ENCODE measurements around the gene EXOC6. TPM values are rescaled to one million over a fixed set of nuclear protein-coding genes. Genes with fewer than 3 reads are reported as not detected.
A peak's percentile ranks its signal among the peaks of the same experiment; 100 is the strongest.

Gene EXOC6
- total and polyA plus RNA-seq, 11 donors: 5.8 to 12.3 (median 9.9) TPM

DNA sequence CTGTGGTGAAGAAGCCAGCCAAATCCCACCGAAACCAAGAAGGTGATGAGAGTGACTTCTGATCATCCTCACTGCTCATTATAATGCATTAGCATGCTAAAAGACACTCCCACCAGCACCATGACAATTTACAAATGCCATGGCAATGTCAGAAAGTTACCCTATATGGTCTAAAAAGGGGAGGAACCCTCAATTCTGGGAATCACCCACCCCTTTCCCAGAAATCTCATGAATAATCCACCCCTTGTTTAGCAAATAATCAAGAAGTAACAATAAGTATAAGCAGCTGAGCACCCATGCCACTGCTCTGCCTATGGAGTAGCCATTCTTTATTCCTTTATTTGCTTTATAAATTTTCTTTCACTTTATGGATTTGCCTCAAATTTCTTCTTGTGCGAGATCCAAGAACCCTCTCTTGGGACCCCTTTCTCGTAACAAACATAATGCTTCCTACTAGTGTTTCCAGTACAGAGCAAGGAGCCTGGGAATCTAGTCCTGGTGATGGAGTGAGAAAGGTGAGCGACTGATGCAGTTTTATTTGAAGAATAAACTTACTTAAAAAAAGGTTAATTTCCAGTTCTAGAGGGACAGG is 18.4 kb upstream of the EXOC6 start:
- no peaks in the 10 kb centered on the region for H3K9me3 ChIP-seq
- H3K4me3 ChIP-seq: no peak overlapping the region
- 64 to 76% (median 74%) methylated on average over 4 of the region's 4 CpGs for WGBS, 4 donors
- H3K27me3 ChIP-seq: no peaks in the 10 kb centered on the region
- DNase-seq: no peak
- peak overlapping the region in 1 of 12 donors; percentile 78 for H3K27ac ChIP-seq
- intact Hi-C loops (cut with DNase I): loop anchor here in 1 of 10 donors (10.0 kb wide), 1 partner anchor 45 kb away; no protein-coding TSS in a partner anchor
- ATAC-seq: no peak
- H3K36me3 ChIP-seq: no peaks in the 10 kb centered on the region
- peaks cover 0 to 53% (median 6%) of the 10 kb centered on the region in 12 donors for H3K4me1 ChIP-seq
- TF ChIP-seq, protein P1, sequence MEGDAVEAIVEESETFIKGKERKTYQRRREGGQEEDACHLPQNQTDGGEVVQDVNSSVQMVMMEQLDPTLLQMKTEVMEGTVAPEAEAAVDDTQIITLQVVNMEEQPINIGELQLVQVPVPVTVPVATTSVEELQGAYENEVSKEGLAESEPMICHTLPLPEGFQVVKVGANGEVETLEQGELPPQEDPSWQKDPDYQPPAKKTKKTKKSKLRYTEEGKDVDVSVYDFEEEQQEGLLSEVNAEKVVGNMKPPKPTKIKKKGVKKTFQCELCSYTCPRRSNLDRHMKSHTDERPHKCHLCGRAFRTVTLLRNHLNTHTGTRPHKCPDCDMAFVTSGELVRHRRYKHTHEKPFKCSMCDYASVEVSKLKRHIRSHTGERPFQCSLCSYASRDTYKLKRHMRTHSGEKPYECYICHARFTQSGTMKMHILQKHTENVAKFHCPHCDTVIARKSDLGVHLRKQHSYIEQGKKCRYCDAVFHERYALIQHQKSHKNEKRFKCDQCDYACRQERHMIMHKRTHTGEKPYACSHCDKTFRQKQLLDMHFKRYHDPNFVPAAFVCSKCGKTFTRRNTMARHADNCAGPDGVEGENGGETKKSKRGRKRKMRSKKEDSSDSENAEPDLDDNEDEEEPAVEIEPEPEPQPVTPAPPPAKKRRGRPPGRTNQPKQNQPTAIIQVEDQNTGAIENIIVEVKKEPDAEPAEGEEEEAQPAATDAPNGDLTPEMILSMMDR (IDR thresholded peaks at IDR 0.05): no peak
- no peak for TF ChIP-seq POLR2A (IDR thresholded peaks at IDR 0.05)

DNA sequence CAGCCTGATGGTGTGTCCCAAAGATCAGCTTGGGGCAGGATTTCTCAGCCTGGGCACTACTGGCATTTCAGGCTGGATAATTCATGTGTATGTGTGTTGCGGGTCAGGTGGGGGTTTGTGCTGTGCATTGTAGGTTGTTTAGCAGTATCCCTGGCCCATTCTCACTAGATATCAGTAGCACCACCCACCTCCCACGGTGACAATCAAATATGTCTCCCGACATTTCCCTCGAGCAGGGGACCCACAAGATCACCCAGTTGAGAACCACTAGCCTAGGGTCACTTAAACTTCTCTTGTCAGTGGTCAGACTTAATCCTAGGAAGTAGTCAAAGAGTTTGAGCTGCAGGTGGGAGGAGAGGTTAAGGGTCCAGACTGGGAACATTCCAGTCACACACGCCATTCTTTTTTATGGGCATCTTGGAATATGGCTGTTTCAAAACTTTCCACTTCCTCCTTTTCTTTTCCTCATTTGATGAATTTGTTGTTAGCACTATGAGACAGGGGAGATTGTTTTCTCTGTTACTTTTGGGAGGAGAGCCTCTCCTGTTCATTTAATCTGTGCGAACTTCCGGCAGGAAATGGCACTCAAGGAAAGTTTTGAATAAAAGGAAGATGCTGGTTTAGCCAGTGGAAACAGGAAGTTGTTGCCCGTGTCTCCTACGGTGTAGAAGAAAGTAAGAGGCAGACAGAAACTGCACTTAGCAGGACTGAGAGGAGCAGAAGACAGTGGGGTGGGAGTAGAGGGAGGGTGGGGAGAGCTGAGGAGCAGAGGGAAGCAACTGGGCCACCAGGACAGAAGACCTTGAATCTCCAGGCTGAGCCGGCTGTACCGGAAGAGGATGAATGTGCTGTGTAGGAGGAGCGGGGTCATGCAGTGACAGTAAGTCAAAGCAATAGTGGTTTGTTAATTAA is 17.6 kb upstream of the EXOC6 start:
- peak in 2 of 4 donors; percentile 61 to 70 for ATAC-seq
- TF ChIP-seq POLR2A (IDR thresholded peaks at IDR 0.05): no peak
- TF ChIP-seq, protein P1 (IDR thresholded peaks at IDR 0.05): no peak
- Histone ChIP-seq H3K27ac (peak overlapping the region in 7 of 12 donors; percentile 1 to 78 (median 34)), H3K36me3 (no peaks in the 10 kb centered on the region), H3K9me3 (no peaks in the 10 kb centered on the region), H3K4me1 (peaks cover 0 to 51% (median 6%) of the 10 kb centered on the region in 12 donors), H3K27me3 (no peaks in the 10 kb centered on the region), H3K4me3 (peak overlapping the region in 6 of 12 donors; percentile 7 to 48 (median 16))
- WGBS, 4 donors: 60 to 66% (median 66%) methylated on average over 12 of the region's 12 CpGs
- intact Hi-C loops (cut with DNase I): no loop called here
- peak in 1 of 5 donors; percentile 28 for DNase-seq

DNA sequence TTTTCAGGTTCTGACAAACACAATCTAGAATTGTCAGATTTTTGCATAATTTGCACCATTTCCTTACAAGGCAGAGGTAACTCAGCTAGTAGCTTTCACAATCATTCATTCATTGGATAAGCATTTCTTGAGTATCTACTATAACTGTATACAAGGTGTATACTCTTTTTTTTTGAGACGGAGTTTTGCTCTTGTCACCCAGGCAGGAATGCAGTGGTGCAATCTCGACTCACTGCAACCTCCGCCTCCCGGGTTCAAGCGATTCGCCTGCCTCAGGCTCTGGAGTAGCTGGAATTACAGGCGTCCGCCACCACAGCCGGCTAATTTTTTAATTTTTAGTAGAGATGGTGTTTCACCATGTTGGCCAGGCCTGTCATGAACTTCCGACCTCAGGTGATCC is 16.2 kb upstream of the EXOC6 start:
- 97 to 98% (median 98%) methylated on average over 10 of the region's 10 CpGs for WGBS, 4 donors
- Histone ChIP-seq H3K27me3 (no peaks in the 10 kb centered on the region), H3K4me3 (no peak overlapping the region), H3K27ac (no peak overlapping the region), H3K9me3 (no peaks in the 10 kb centered on the region), H3K36me3 (no peaks in the 10 kb centered on the region), H3K4me1 (peaks cover 0 to 39% (median 4%) of the 10 kb centered on the region in 12 donors)
- DNase-seq: no peak
- intact Hi-C loops (cut with DNase I): no loop called here
- TF ChIP-seq, protein P1 (IDR thresholded peaks at IDR 0.05): no peak
- no peak for ATAC-seq

DNA sequence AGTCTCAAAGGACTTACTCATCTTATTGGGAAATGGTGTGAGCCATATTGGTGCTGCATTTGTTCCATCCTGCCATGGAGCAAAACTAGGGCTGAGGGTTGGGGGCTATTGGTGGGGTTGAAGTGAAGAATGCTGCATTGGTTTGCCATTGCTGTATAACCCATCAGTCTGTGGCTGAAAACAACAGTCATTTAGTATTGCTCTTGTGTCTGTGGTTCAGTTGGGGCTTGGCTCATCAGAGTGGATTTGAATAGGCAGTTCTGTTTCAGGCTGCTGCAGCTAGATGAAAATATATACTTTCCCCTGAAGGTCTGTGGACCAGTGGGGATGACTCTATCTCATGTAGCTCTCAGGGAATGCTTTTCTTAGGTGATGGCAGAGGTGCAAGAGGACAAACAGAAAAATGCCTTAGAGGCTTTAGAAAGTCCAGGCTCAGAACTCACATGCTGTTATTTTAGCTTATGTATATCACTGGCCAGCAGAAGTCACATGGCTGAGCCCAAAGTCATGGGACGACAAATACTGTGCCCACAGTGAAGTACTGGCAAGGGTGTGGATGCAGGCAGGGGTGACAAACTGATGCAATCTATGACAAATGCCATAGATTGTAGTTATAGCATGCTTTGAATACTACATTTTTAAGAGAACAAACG is 15.2 kb upstream of the EXOC6 start:
- TF ChIP-seq, protein P1 (IDR thresholded peaks at IDR 0.05): no peak
- no peak for TF ChIP-seq POLR2A (IDR thresholded peaks at IDR 0.05)
- WGBS, 4 donors: 46 to 74% (median 71%) methylated on average over 2 of the region's 2 CpGs
- Histone ChIP-seq H3K27ac (no peak overlapping the region), H3K4me3 (no peak overlapping the region), H3K4me1 (peaks cover 0 to 39% (median 4%) of the 10 kb centered on the region in 12 donors), H3K36me3 (no peaks in the 10 kb centered on the region), H3K9me3 (no peaks in the 10 kb centered on the region), H3K27me3 (no peaks in the 10 kb centered on the region)
- DNase-seq (no peak), ATAC-seq (peak in 1 of 4 donors; percentile 43)
- intact Hi-C loops (cut with DNase I): no loop called here

Measured in heart left ventricle (tissue), 16 donors.